ENCODE data around the gene PCP4L1. TPM values are rescaled to one million over a fixed set of nuclear protein-coding genes. Genes with fewer than 3 reads are reported as not detected.

Gene PCP4L1
- total and polyA plus RNA-seq, 4 donors: 3.6 to 9.3 (median 6.3) TPM

- no peak for TF ChIP-seq CTCF (IDR thresholded peaks at IDR 0.05; ENCODE audit: control extremely low read depth, extremely low read depth)
- peak within 1 kb of the TSS; percentile 20 for H3K4me3 ChIP-seq
- 24 to 69% methylated on average over 10 of the region's 10 CpGs for WGBS, 2 donors
- H3K9me3 ChIP-seq (ENCODE audit: control insufficient read depth in 4 of 4, insufficient read depth in 3 of 4, low read length in 3 of 4): no peaks in the 10 kb centered on the region
- H3K4me1 ChIP-seq (ENCODE audit: control insufficient read depth in 5 of 5, insufficient read depth in 5 of 5, low read length in 5 of 5): peaks cover 0 to 3% (median 0%) of the 10 kb centered on the region in 5 donors
- DNase-seq: peak in 1 of 3 donors; percentile 21
- H3K27ac ChIP-seq (ENCODE audit: low read depth in 1 of 2, low read length in 1 of 2): peak within 1 kb of the TSS in 1 of 2 donors; percentile 85
- no peak within 1 kb of the TSS for H3K9ac ChIP-seq (ENCODE audit: insufficient read depth in 1 of 2, low read length in 2 of 2)
- H3K27me3 ChIP-seq (ENCODE audit: control insufficient read depth in 3 of 3, insufficient read depth in 3 of 3, low read length in 2 of 3): no peaks in the 10 kb centered on the region
- ATAC-seq (ENCODE audit: insufficient read depth, low FRiP score): no peak
- H3K36me3 ChIP-seq (ENCODE audit: control insufficient read depth in 4 of 4, insufficient read depth in 4 of 4, low read length in 4 of 4): peaks cover 28 to 32% (median 31%) of the 10 kb centered on the region in 4 donors
These were observed 43.5 kb upstream of the PCP4L1 start, which contains the start of gene FCER1G for GRCh38 chr1:161215076-161215475. FCER1G (plus strand) TSS chr1:161215295; CDS start chr1:161215322, 27 bp downstream.

- Histone ChIP-seq H3K36me3 (ENCODE audit: control insufficient read depth in 4 of 4, insufficient read depth in 4 of 4, low read length in 4 of 4) (peaks cover 13 to 19% (median 15%) of the 10 kb centered on the region in 4 donors), H3K4me1 (ENCODE audit: control insufficient read depth in 5 of 5, insufficient read depth in 5 of 5, low read length in 5 of 5) (peaks cover 0 to 3% (median 0%) of the 10 kb centered on the region in 5 donors), H3K9ac (ENCODE audit: insufficient read depth in 1 of 2, low read length in 2 of 2) (no peak overlapping the region), H3K9me3 (ENCODE audit: control insufficient read depth in 4 of 4, insufficient read depth in 3 of 4, low read length in 3 of 4) (no peaks in the 10 kb centered on the region), H3K4me3 (no peak overlapping the region), H3K27ac (ENCODE audit: low read depth in 1 of 2, low read length in 1 of 2) (peak overlapping the region; percentile 41 to 91), H3K27me3 (ENCODE audit: control insufficient read depth in 3 of 3, insufficient read depth in 3 of 3, low read length in 2 of 3) (no peaks in the 10 kb centered on the region)
- peak; percentile 58 for ATAC-seq (ENCODE audit: insufficient read depth, low FRiP score)
- TF ChIP-seq CTCF (IDR thresholded peaks at IDR 0.05; ENCODE audit: control extremely low read depth, extremely low read depth): no peak
- 17 to 27% methylated on average over 7 of the region's 7 CpGs for WGBS, 2 donors
- peak in 1 of 3 donors; percentile 32 for DNase-seq
These were observed 41.4 kb upstream of the PCP4L1 start for GRCh38 chr1:161216945-161217712.

GRCh38 chr1:161217831-161218230 lies 40.7 kb upstream of the PCP4L1 start:
- Histone ChIP-seq H3K4me3 (no peak overlapping the region), H3K27me3 (ENCODE audit: control insufficient read depth in 3 of 3, insufficient read depth in 3 of 3, low read length in 2 of 3) (no peaks in the 10 kb centered on the region), H3K36me3 (ENCODE audit: control insufficient read depth in 4 of 4, insufficient read depth in 4 of 4, low read length in 4 of 4) (peaks cover 10 to 13% (median 11%) of the 10 kb centered on the region in 4 donors), H3K9ac (ENCODE audit: insufficient read depth in 1 of 2, low read length in 2 of 2) (no peak overlapping the region), H3K4me1 (ENCODE audit: control insufficient read depth in 5 of 5, insufficient read depth in 5 of 5, low read length in 5 of 5) (peaks cover 0 to 3% (median 0%) of the 10 kb centered on the region in 5 donors), H3K9me3 (ENCODE audit: control insufficient read depth in 4 of 4, insufficient read depth in 3 of 4, low read length in 3 of 4) (no peaks in the 10 kb centered on the region), H3K27ac (ENCODE audit: low read depth in 1 of 2, low read length in 1 of 2) (peak overlapping the region; percentile 41 to 75)
- ATAC-seq (ENCODE audit: insufficient read depth, low FRiP score) (no peak), DNase-seq (no peak)
- 37 to 61% methylated on average over 5 to 6 of the region's 6 CpGs for WGBS, 2 donors
- no peak for TF ChIP-seq CTCF (IDR thresholded peaks at IDR 0.05; ENCODE audit: control extremely low read depth, extremely low read depth)
